DND-41 (cell line): ENCODE measurements around the gene EEA1.

Experiments
- ATAC-seq: fragments of 200-7000 bp; cut with Tn5 transposase; 3 replicates; pipeline ENCODE4 v1.9.1; 2021; ENCODE audit warnings: low read depth; ENCODE audit not compliant: insufficient read depth
- DNase-seq: peaks from one replicate; pipeline ENCODE4 v3.0.0-alpha.2; 2020
- H2AFZ ChIP-seq: 2 replicates; pipeline ENCODE4 v1.6.0; 2012; ENCODE audit warnings: low read depth, low read length
- H3K27ac ChIP-seq: 2 replicates; pipeline ENCODE4 v1.5.1; 2012; ENCODE audit warnings: low read length, inconsistent platforms
- H3K27me3 ChIP-seq: fragments of 200-600 bp; sonication (generic); 2 replicates; pipeline ENCODE4 v1.6.0; 2012; ENCODE audit warnings: low read length, mild to moderate bottlenecking, inconsistent platforms; ENCODE audit not compliant: insufficient read depth, poor library complexity
- H3K36me3 ChIP-seq: 2 replicates; pipeline ENCODE4 v1.5.1; 2012; ENCODE audit warnings: low read length, inconsistent platforms; ENCODE audit not compliant: insufficient read depth
- H3K4me1 ChIP-seq: 2 replicates; pipeline ENCODE4 v1.5.1; 2012; ENCODE audit warnings: mild to moderate bottlenecking, low read length; ENCODE audit not compliant: insufficient read depth
- H3K4me2 ChIP-seq: 2 replicates; pipeline ENCODE4 v1.6.0; 2012; ENCODE audit warnings: mild to moderate bottlenecking, moderate library complexity, low read length, inconsistent platforms; ENCODE audit not compliant: insufficient read depth
- H3K4me3 ChIP-seq, 2 experiments: fragments of 200-600 bp in 1 of 2; shearing (Covaris generic) in 1 of 2; 2 replicates each; pipeline ENCODE4 v1.5.1; 2012 to 2016; ENCODE audit warnings: inconsistent platforms in 2 of 2, low read length in 2 of 2, mild to moderate bottlenecking in 2 of 2, low read depth in 1 of 2, moderate library complexity in 1 of 2
- H3K79me2 ChIP-seq: 2 replicates; pipeline ENCODE4 v1.6.0; 2012; ENCODE audit warnings: low read length, inconsistent platforms; ENCODE audit not compliant: insufficient read depth
- H3K9ac ChIP-seq: 2 replicates; pipeline ENCODE4 v1.6.0; 2012; ENCODE audit warnings: low read depth, mild to moderate bottlenecking, inconsistent platforms, low read length, moderate library complexity
- H3K9me3 ChIP-seq: 2 replicates; pipeline ENCODE4 v1.5.1; 2012; ENCODE audit warnings: low read length, moderate library complexity, mild to moderate bottlenecking, inconsistent platforms; ENCODE audit not compliant: insufficient read depth, severe bottlenecking
- H4K20me1 ChIP-seq: 2 replicates; pipeline ENCODE4 v1.6.0; 2012; ENCODE audit warnings: low read length; ENCODE audit not compliant: insufficient read depth
- EZH2 ChIP-seq: IDR thresholded peaks from 3 replicates; pipeline ENCODE4 v1.6.1; 2012; ENCODE audit warnings: borderline replicate concordance, low read depth, mild to moderate bottlenecking, moderate library complexity, low read length, inconsistent platforms; ENCODE audit not compliant: severe bottlenecking
- TF ChIP-seq, protein P1 (sequence below): IDR thresholded peaks from 2 replicates; pipeline ENCODE4 v1.5.1; 2012; ENCODE audit warnings: borderline replicate concordance, low read length, moderate library complexity, mild to moderate bottlenecking; ENCODE audit not compliant: poor library complexity, severe bottlenecking; ENCODE audit errors: extremely low read depth

EEA1 gene

GRCh38 chr12:92905811-92906554 is 23.1 kb downstream of the EEA1 start:
- DNase-seq (no peak), ATAC-seq (no peak)
- H3K27ac ChIP-seq = no peak overlapping the region

DNA sequence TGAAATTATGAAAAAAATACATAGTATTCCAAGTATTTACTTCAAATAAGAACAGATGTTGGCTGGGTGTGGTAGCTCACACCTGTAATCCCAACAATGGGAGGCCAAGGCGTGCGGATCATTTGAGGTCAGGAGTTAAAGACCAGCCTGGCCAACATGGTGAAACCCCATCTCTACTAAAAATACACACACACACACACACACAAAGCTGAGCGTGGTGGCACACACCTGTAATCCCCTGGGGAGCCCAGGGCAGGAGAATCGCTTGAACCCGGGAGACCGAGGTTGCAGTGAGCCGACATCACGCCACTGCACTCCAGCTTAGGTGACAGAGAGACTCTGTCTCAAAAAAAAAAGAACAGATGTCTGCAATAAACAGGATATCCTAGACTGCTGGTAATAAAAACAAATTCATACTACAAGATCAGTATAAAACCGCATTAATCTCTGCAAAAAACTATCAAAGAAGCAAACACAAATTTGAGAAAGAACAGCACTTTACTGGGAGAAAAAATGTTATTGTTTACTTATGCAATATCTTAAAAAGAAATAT is 23.8 kb downstream of the EEA1 start:
- Histone ChIP-seq H3K9ac (no peak overlapping the region), H3K79me2 (peaks cover 89% of the 10 kb centered on the region), H3K27me3 (no peaks in the 10 kb centered on the region), H3K4me2 (no peak overlapping the region), H2AFZ (no peak overlapping the region), H3K9me3 (peaks cover 4% of the 10 kb centered on the region), H3K4me3 (no peak overlapping the region), H4K20me1 (peaks cover 11% of the 10 kb centered on the region; the same call in 1 of the 2 replicates), H3K4me1 (peaks cover 43% of the 10 kb centered on the region), H3K27ac (0 out of 2 replicates have a peak overlapping the region, but pooled peaks have one; percentile 42), H3K36me3 (no peaks in the 10 kb centered on the region)
- DNase-seq (no peak), ATAC-seq (no peak)
- TF ChIP-seq, protein P1, sequence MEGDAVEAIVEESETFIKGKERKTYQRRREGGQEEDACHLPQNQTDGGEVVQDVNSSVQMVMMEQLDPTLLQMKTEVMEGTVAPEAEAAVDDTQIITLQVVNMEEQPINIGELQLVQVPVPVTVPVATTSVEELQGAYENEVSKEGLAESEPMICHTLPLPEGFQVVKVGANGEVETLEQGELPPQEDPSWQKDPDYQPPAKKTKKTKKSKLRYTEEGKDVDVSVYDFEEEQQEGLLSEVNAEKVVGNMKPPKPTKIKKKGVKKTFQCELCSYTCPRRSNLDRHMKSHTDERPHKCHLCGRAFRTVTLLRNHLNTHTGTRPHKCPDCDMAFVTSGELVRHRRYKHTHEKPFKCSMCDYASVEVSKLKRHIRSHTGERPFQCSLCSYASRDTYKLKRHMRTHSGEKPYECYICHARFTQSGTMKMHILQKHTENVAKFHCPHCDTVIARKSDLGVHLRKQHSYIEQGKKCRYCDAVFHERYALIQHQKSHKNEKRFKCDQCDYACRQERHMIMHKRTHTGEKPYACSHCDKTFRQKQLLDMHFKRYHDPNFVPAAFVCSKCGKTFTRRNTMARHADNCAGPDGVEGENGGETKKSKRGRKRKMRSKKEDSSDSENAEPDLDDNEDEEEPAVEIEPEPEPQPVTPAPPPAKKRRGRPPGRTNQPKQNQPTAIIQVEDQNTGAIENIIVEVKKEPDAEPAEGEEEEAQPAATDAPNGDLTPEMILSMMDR = no peak
- TF ChIP-seq EZH2 = no peak

More at GRCh38 chr12:92905811-92906554, 23.1 kb downstream of the EEA1 start:
- TF ChIP-seq, protein P1 = no peak
- TF ChIP-seq EZH2 = no peak
- Histone ChIP-seq H3K36me3 (no peaks in the 10 kb centered on the region), H3K9ac (no peak overlapping the region), H3K4me1 (peaks cover 43% of the 10 kb centered on the region), H3K27me3 (no peaks in the 10 kb centered on the region), H3K9me3 (peaks cover 4% of the 10 kb centered on the region), H3K79me2 (peaks cover 92% of the 10 kb centered on the region), H4K20me1 (peaks cover 11% of the 10 kb centered on the region; the same call in 1 of the 2 replicates), H3K4me2 (no peak overlapping the region), H3K4me3 (no peak overlapping the region), H2AFZ (no peak overlapping the region)

- Histone ChIP-seq H3K27ac (no peak overlapping the region), H3K9ac (no peak overlapping the region), H3K36me3 (no peaks in the 10 kb centered on the region), H3K9me3 (no peaks in the 10 kb centered on the region), H3K4me1 (peaks cover 19% of the 10 kb centered on the region), H3K79me2 (peaks cover 90% of the 10 kb centered on the region), H3K4me3 (no peak overlapping the region), H4K20me1 (peaks cover 14% of the 10 kb centered on the region; the same call in 1 of the 2 replicates), H3K4me2 (no peak overlapping the region), H2AFZ (no peak overlapping the region), H3K27me3 (no peaks in the 10 kb centered on the region)
- no peak for TF ChIP-seq EZH2
- TF ChIP-seq, protein P1 = no peak
- DNase-seq (no peak), ATAC-seq (no peak)
These were observed 28.2 kb downstream of the EEA1 start for GRCh38 chr12:92900941-92901340.
